ENCODE data around the gene SLC22A23. TPM values are rescaled to one million over a fixed set of nuclear protein-coding genes. Genes with fewer than 3 reads are reported as not detected.

Gene SLC22A23
- total RNA-seq, 1 experiment from 2014 or later: 6.8 TPM

DNA sequence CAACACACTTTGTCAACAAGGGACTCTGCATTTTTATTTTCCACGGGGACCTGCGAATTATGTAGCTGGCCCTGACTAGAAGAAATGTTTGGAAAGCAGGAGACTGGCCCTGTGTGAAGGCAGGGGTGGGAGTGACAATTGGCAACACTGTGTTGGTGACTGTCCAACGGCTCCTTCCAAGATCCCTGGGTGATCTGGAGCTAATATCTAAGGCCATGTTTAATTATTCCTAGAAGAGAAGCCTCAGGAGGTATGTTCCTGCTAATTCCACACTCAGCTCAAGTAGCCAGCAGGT, 13.7 kb downstream of the SLC22A23 start:
- peaks cover 0 to 24% (median 0%) of the 10 kb centered on the region in 3 experiments; a peak in 3 of 7 replicates for H3K36me3 Mint-ChIP-seq (ENCODE audit: insufficient read depth in 1 of 3, low read depth in 3 of 3)
- peaks cover 29 to 31% of the 10 kb centered on the region in 2 experiments for H3K4me1 Mint-ChIP-seq
- Histone ChIP-seq H4K5ac (ENCODE audit: insufficient read length, low read depth, low read length) (no peak overlapping the region), H3K23ac (ENCODE audit: insufficient read length, low read depth, low read length) (no peak overlapping the region), H3K4me1 (ENCODE audit: insufficient read depth, low read length) (peaks cover 2% of the 10 kb centered on the region; the same call in 1 of the 2 replicates), H3K4me2 (ENCODE audit: insufficient read depth, insufficient read length, low read length) (no peak overlapping the region), H3K9ac (ENCODE audit: extremely low read depth, insufficient read length, low read length) (peak overlapping the region; percentile 20), H2BK12ac (ENCODE audit: insufficient read length, low read depth, low read length) (no peak overlapping the region), H2BK120ac (ENCODE audit: low read depth, low read length, poor library complexity, severe bottlenecking) (no peak overlapping the region), H3K14ac (ENCODE audit: insufficient read depth, low read length) (no peak overlapping the region), H2BK20ac (ENCODE audit: low read depth, low read length, poor library complexity, severe bottlenecking) (no peak overlapping the region), H3K23me2 (ENCODE audit: insufficient read length, low read depth, low read length, poor library complexity, severe bottlenecking) (no peaks in the 10 kb centered on the region), H3K79me2 (ENCODE audit: insufficient read depth, low read length) (peaks cover 17% of the 10 kb centered on the region; the same call in 1 of the 2 replicates), H3K27ac (ENCODE audit: insufficient read length, low read depth, low read length) (no peak overlapping the region), H3K4ac (ENCODE audit: low read depth, low read length) (no peak overlapping the region), H4K91ac (ENCODE audit: insufficient read length, low read depth, low read length) (no peak overlapping the region), H2AFZ (ENCODE audit: low read length) (no peak overlapping the region), H2BK5ac (ENCODE audit: insufficient read length, low read length) (no peak overlapping the region), H3K79me1 (ENCODE audit: insufficient read depth, low read depth, low read length, poor library complexity, severe bottlenecking) (peaks cover 6% of the 10 kb centered on the region), H3T11ph (ENCODE audit: low read length) (no peak overlapping the region), H3K56ac (ENCODE audit: insufficient read length, low read depth, low read length) (no peak overlapping the region), H3K18ac (ENCODE audit: insufficient read length, low read depth, low read length) (no peak overlapping the region), H3K9me3 (ENCODE audit: control insufficient read depth, low read depth, low read length) (no peaks in the 10 kb centered on the region), H3K27me3 (ENCODE audit: insufficient read depth, low read length) (no peaks in the 10 kb centered on the region), H2AK5ac (ENCODE audit: insufficient read length, low read length) (no peak overlapping the region), H4K8ac (replicated peaks; ENCODE audit: insufficient read length, low read depth, low read length) (no peak overlapping the region), H2BK15ac (ENCODE audit: low read depth, low read length) (no peak overlapping the region), H4K20me1 (ENCODE audit: control insufficient read depth, insufficient read depth, insufficient read length) (no peaks in the 10 kb centered on the region)
- no peak for TF ChIP-seq CTCF (conservative IDR thresholded peaks at IDR 0.05)
- H3K9me3 Mint-ChIP-seq: no peaks in the 10 kb centered on the region; a peak in 2 of 5 replicates
- H3K4me3 Mint-ChIP-seq: no peak overlapping the region
- DNase-seq: no peak
- H3K27me3 Mint-ChIP-seq (ENCODE audit: low read depth): no peaks in the 10 kb centered on the region
- H3K27ac Mint-ChIP-seq: peak overlapping the region in 1 of 3 experiments; percentile 78; a peak in 1 of 7 replicates
- no CpG with 5 or more reads among the region's 3 CpGs for WGBS (ENCODE audit: extremely low coverage, insufficient read length, low lambda C conversion rate)
